Measurements from ENCODE around the gene OR1C1. TPM values are rescaled to one million over a fixed set of nuclear protein-coding genes. Genes with fewer than 3 reads are reported as not detected.
"Not testable (repeated sequence)": the region's sequence is repeated elsewhere in the genome, so short reads cannot be mapped to it uniquely, and the experiment has no call there.

OR1C1 gene
- total and polyA plus RNA-seq, 2 donors (not counting 1 experiment from before 2014, with no cell fraction given), result not detected

DNA sequence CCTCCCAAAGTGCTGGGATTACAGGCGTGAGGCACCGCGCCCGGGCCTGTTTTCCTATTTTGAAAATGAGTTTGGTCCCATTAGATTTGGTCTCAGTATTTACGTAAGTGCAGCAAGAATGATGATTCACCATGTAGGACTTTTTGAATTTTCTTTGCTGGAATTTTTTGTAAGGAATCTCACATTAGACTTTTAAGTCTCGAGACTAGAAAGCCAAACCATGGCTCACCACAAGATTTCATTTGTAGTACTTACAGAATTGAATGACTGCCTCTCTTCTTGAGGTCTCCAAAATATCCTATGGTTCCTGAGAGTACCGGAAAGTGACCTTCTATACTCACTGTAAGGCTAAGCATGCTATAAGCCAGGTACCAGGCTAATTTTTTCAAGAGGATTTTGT lies 12.7 kb downstream of the OR1C1 start:
- Histone ChIP-seq H3K4me3 (ENCODE audit: control extremely low read depth in 1 of 5, extremely low read depth in 1 of 5, insufficient read depth in 1 of 5, low read depth in 2 of 5, low read length in 4 of 5) (no peak overlapping the region), H3K4me1 (ENCODE audit: control insufficient read depth in 2 of 2, insufficient read depth in 2 of 2, low read length in 2 of 2) (no peaks in the 10 kb centered on the region), H2AFZ (ENCODE audit: insufficient read depth, low read depth, low read length, poor library complexity, severe bottlenecking) (no peak overlapping the region), H3K4me2 (replicated peaks; ENCODE audit: low read depth, low read length, poor library complexity, severe bottlenecking) (no peak overlapping the region), H3K9me3 (ENCODE audit: control extremely low read depth in 1 of 3, control insufficient read depth in 2 of 3, insufficient read depth in 1 of 3, low read length in 2 of 3) (peaks cover 0 to 13% (median 4%) of the 10 kb centered on the region in 3 donors), H3K27me3 (replicated peaks in 1 of 4; ENCODE audit: control extremely low read depth in 1 of 4, control insufficient read depth in 3 of 4, insufficient read depth in 4 of 4, low read length in 3 of 4) (no peaks in the 10 kb centered on the region), H3K9ac (ENCODE audit: low read length) (no peak overlapping the region), H3K36me3 (replicated peaks in 1 of 2; ENCODE audit: control extremely low read depth in 1 of 2, control insufficient read depth in 1 of 2, extremely low read depth in 1 of 2, insufficient read depth in 2 of 2, low read length in 1 of 2) (no peaks in the 10 kb centered on the region), H4K20me1 (ENCODE audit: control insufficient read depth, insufficient read depth, low read length, poor library complexity, severe bottlenecking) (no peaks in the 10 kb centered on the region), H3K79me2 (ENCODE audit: control insufficient read depth, insufficient read depth, low read length) (no peaks in the 10 kb centered on the region), H3K27ac (ENCODE audit: low read length in 2 of 2) (no peak overlapping the region)
- 100% methylated on average over 5 of the region's 7 CpGs for WGBS (ENCODE audit: insufficient coverage)
- intact Hi-C loops (cut with micrococcal nuclease), result no loop called here
- H3K9me3 Mint-ChIP-seq (ENCODE audit: insufficient read depth), result peaks cover 4% of the 10 kb centered on the region
- H3K4me1 Mint-ChIP-seq, result no peaks in the 10 kb centered on the region
- CTCF ChIA-PET, result no interaction called here
- no peak for DNase-seq
- no peaks in the 10 kb centered on the region for H3K27me3 Mint-ChIP-seq
- POLR2A ChIA-PET, result no interaction called here
- H3K27ac Mint-ChIP-seq, result no peak overlapping the region
- H3K4me3 Mint-ChIP-seq, result no peak overlapping the region
- no peak for ATAC-seq (ENCODE audit: low read depth)
- TF ChIP-seq, protein P1, sequence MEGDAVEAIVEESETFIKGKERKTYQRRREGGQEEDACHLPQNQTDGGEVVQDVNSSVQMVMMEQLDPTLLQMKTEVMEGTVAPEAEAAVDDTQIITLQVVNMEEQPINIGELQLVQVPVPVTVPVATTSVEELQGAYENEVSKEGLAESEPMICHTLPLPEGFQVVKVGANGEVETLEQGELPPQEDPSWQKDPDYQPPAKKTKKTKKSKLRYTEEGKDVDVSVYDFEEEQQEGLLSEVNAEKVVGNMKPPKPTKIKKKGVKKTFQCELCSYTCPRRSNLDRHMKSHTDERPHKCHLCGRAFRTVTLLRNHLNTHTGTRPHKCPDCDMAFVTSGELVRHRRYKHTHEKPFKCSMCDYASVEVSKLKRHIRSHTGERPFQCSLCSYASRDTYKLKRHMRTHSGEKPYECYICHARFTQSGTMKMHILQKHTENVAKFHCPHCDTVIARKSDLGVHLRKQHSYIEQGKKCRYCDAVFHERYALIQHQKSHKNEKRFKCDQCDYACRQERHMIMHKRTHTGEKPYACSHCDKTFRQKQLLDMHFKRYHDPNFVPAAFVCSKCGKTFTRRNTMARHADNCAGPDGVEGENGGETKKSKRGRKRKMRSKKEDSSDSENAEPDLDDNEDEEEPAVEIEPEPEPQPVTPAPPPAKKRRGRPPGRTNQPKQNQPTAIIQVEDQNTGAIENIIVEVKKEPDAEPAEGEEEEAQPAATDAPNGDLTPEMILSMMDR (IDR thresholded peaks at IDR 0.05), result no peak
- TF ChIP-seq EZH2 (IDR thresholded peaks at IDR 0.05; ENCODE audit: borderline replicate concordance, insufficient read depth, low read depth, low read length, poor library complexity, severe bottlenecking), result no peak

DNA sequence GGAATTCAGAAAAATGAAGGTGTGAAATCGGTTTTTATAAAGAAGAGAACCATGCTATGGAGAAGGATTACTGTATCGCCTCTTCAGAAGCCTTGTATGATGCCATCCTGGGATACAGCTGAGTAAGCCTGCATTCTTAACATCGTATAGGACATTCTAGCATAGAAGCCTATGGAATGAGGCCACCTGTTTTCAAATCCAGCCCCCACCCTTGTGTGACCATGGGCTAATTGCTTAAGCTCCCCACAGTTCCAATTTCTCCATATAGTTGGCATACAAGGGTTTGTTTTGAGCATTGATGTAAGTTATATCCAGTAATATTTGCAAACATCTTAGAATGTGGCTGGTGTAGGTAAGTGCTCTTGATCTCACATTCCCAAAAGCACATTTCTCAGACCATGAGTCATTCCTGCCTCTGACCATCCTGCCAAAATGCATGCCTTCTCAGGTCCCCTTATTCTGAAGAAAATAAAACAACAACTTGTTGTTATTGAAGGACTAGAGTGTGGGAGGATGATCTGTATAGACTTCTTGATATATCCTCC lies 13.9 kb downstream of the OR1C1 start:
- Histone ChIP-seq H3K27ac (ENCODE audit: low read length in 2 of 2) (no peak overlapping the region), H3K36me3 (replicated peaks in 1 of 2; ENCODE audit: control extremely low read depth in 1 of 2, control insufficient read depth in 1 of 2, extremely low read depth in 1 of 2, insufficient read depth in 2 of 2, low read length in 1 of 2) (no peaks in the 10 kb centered on the region), H3K9ac (ENCODE audit: low read length) (no peak overlapping the region), H3K4me2 (replicated peaks; ENCODE audit: low read depth, low read length, poor library complexity, severe bottlenecking) (no peak overlapping the region), H3K27me3 (replicated peaks in 1 of 4; ENCODE audit: control extremely low read depth in 1 of 4, control insufficient read depth in 3 of 4, insufficient read depth in 4 of 4, low read length in 3 of 4) (no peaks in the 10 kb centered on the region), H3K4me1 (ENCODE audit: control insufficient read depth in 2 of 2, insufficient read depth in 2 of 2, low read length in 2 of 2) (no peaks in the 10 kb centered on the region), H2AFZ (ENCODE audit: insufficient read depth, low read depth, low read length, poor library complexity, severe bottlenecking) (no peak overlapping the region), H3K79me2 (ENCODE audit: control insufficient read depth, insufficient read depth, low read length) (no peaks in the 10 kb centered on the region), H3K4me3 (ENCODE audit: control extremely low read depth in 1 of 5, extremely low read depth in 1 of 5, insufficient read depth in 1 of 5, low read depth in 2 of 5, low read length in 4 of 5) (no peak overlapping the region), H4K20me1 (ENCODE audit: control insufficient read depth, insufficient read depth, low read length, poor library complexity, severe bottlenecking) (no peaks in the 10 kb centered on the region), H3K9me3 (ENCODE audit: control extremely low read depth in 1 of 3, control insufficient read depth in 2 of 3, insufficient read depth in 1 of 3, low read length in 2 of 3) (peaks cover 0 to 13% (median 4%) of the 10 kb centered on the region in 3 donors)
- H3K9me3 Mint-ChIP-seq (ENCODE audit: insufficient read depth), result peaks cover 4% of the 10 kb centered on the region
- WGBS (ENCODE audit: insufficient coverage), result 90% methylated on average over 2 of the region's 3 CpGs
- intact Hi-C loops (cut with micrococcal nuclease), result no loop called here
- no peak overlapping the region for H3K27ac Mint-ChIP-seq
- no peaks in the 10 kb centered on the region for H3K27me3 Mint-ChIP-seq
- no peaks in the 10 kb centered on the region for H3K4me1 Mint-ChIP-seq
- TF ChIP-seq, protein P1 (IDR thresholded peaks at IDR 0.05), result no peak
- no peak for TF ChIP-seq EZH2 (IDR thresholded peaks at IDR 0.05; ENCODE audit: borderline replicate concordance, insufficient read depth, low read depth, low read length, poor library complexity, severe bottlenecking)
- DNase-seq (no peak), ATAC-seq (ENCODE audit: low read depth) (no peak)
- no peak overlapping the region for H3K4me3 Mint-ChIP-seq
- ChIA-PET CTCF (no interaction called here), POLR2A (no interaction called here)

DNA sequence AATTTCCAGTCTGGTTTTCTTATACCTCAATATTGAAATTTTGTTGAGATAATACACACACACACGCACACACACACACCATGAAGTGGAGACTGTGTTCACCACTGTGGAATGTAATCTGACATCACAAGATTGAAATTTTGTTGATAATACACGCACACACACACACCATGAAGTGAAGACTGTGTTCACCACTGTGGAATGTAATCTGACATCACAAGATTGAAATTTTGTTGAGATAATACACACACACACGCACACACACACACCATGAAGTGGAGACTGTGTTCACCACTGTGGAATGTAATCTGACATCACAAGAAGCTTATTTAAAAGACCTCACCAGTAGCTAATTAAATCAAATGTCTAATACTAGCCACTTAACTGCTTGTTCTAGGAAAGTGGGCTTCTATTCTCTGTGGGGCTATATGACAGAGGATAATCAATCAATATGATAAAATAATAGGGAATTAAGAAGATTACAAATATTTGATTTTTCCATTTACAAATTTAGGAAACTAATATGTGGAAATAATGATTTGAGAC lies 18.1 kb downstream of the OR1C1 start:
- ATAC-seq (ENCODE audit: low read depth); H3K4me1 Mint-ChIP-seq; H2AFZ ChIP-seq (ENCODE audit: insufficient read depth, low read depth, low read length, poor library complexity, severe bottlenecking); DNase-seq; H3K9me3 Mint-ChIP-seq (ENCODE audit: insufficient read depth); H3K36me3 ChIP-seq (replicated peaks in 1 of 2; ENCODE audit: control extremely low read depth in 1 of 2, control insufficient read depth in 1 of 2, extremely low read depth in 1 of 2, insufficient read depth in 2 of 2, low read length in 1 of 2); CTCF ChIA-PET; H3K9me3 ChIP-seq (ENCODE audit: control extremely low read depth in 1 of 3, control insufficient read depth in 2 of 3, insufficient read depth in 1 of 3, low read length in 2 of 3); H3K27ac ChIP-seq (ENCODE audit: low read length in 2 of 2); H3K4me2 ChIP-seq (replicated peaks; ENCODE audit: low read depth, low read length, poor library complexity, severe bottlenecking); H3K4me3 Mint-ChIP-seq; H3K79me2 ChIP-seq (ENCODE audit: control insufficient read depth, insufficient read depth, low read length); intact Hi-C loops (cut with micrococcal nuclease); H4K20me1 ChIP-seq (ENCODE audit: control insufficient read depth, insufficient read depth, low read length, poor library complexity, severe bottlenecking); POLR2A ChIA-PET; H3K4me1 ChIP-seq (ENCODE audit: control insufficient read depth in 2 of 2, insufficient read depth in 2 of 2, low read length in 2 of 2); H3K4me3 ChIP-seq (ENCODE audit: control extremely low read depth in 1 of 5, extremely low read depth in 1 of 5, insufficient read depth in 1 of 5, low read depth in 2 of 5, low read length in 4 of 5); H3K27me3 ChIP-seq (replicated peaks in 1 of 4; ENCODE audit: control extremely low read depth in 1 of 4, control insufficient read depth in 3 of 4, insufficient read depth in 4 of 4, low read length in 3 of 4); H3K9ac ChIP-seq (ENCODE audit: low read length); H3K27ac Mint-ChIP-seq; H3K27me3 Mint-ChIP-seq: not testable (repeated sequence)
- no CpG with 5 or more reads among the region's 3 CpGs for WGBS (ENCODE audit: insufficient coverage)
